H1 (cell line): ENCODE results near the gene NOL8. TPM values are rescaled to one million over a fixed set of nuclear protein-coding genes. Genes with fewer than 3 reads are reported as not detected.

Experiments
- CTCF ChIA-PET: fragments of 300-600 bp; sonication (Branson Sonifier 250); formaldehyde crosslinking; loops from one replicate; lab custom pipeline; 2021; ENCODE audit not compliant: partially characterized antibody; lab: Charles Lee
- POLR2A ChIA-PET: fragments of 300-600 bp; sonication (Branson Sonifier 250); formaldehyde crosslinking; loops from one replicate; lab custom pipeline; 2021; ENCODE audit warnings: inconsistent platforms; ENCODE audit not compliant: partially characterized antibody; lab: Charles Lee
- DNase-seq, 2 experiments: peaks; one replicate each; pipeline versions ENCODE4 v3.0.0 to v3.0.0-alpha.2; 2010 to 2022; ENCODE audit warnings: low spot score in 2 of 2, low read depth in 1 of 2, mixed read lengths in 1 of 2
- FAIRE-seq: peaks from 2 replicates; lab custom pipeline; 2011; peaks lifted over from hg19 to GRCh38; lab: Jason Lieb, UNC
- H2AFZ ChIP-seq: 2 replicates; pipeline ENCODE4 v1.8.1; 2012; ENCODE audit warnings: low read length, inconsistent platforms
- H2AK5ac ChIP-seq: 2 replicates; pipeline ENCODE4 v1.6.1; 2013; ENCODE audit warnings: low read depth, low read length
- H2BK120ac ChIP-seq: replicated peaks from 2 replicates; pipeline ENCODE3; 2013; ENCODE audit warnings: low read depth, low read length, inconsistent platforms
- H2BK12ac ChIP-seq: 2 replicates; pipeline ENCODE4 v1.6.1; 2013; ENCODE audit warnings: low read depth, low read length
- H2BK15ac ChIP-seq: 2 replicates; pipeline ENCODE4 v1.6.1; 2013; ENCODE audit warnings: low read length
- H2BK20ac ChIP-seq: 2 replicates; pipeline ENCODE4 v1.6.1; 2013; ENCODE audit warnings: low read length
- H2BK5ac ChIP-seq: 2 replicates; pipeline ENCODE4 v1.6.1; 2013; ENCODE audit warnings: low read depth, low read length
- H3K14ac ChIP-seq: 2 replicates; pipeline ENCODE4 v1.6.1; 2013; ENCODE audit warnings: inconsistent platforms; ENCODE audit not compliant: insufficient read length
- H3K18ac ChIP-seq: 2 replicates; pipeline ENCODE4 v1.6.1; 2013; ENCODE audit warnings: low read length; ENCODE audit errors: extremely low read depth
- H3K23ac ChIP-seq: 2 replicates; pipeline ENCODE4 v1.6.1; 2013; ENCODE audit warnings: inconsistent platforms; ENCODE audit not compliant: insufficient read length
- H3K23me2 ChIP-seq: 2 replicates; pipeline ENCODE4 v1.6.1; 2013; ENCODE audit warnings: low read depth, low read length
- H3K27ac ChIP-seq: 2 replicates; pipeline ENCODE4 v1.6.1; 2011; ENCODE audit warnings: low read depth, low read length, inconsistent platforms
- H3K27me3 ChIP-seq, 4 experiments: replicated peaks in 1 of 4; 1 replicate in 1 of 4; 2 replicates in 3 of 4; pipeline versions ENCODE4 v1.6.1 to v1.8.1; 2011 to 2013; ENCODE audit warnings: low read length in 3 of 4, mild to moderate bottlenecking in 3 of 4, inconsistent platforms in 2 of 4, mixed read lengths in 2 of 4, moderate library complexity in 1 of 4; ENCODE audit not compliant: control insufficient read depth in 3 of 4, insufficient read depth in 3 of 4; ENCODE audit errors: extremely low read depth in 1 of 4
- H3K36me3 ChIP-seq, 4 experiments: 2 replicates each; pipeline versions ENCODE4 v1.6.1 to v1.8.1; 2011 to 2013; ENCODE audit warnings: mild to moderate bottlenecking in 4 of 4, low read length in 3 of 4, moderate library complexity in 2 of 4, control low read depth in 1 of 4, inconsistent platforms in 1 of 4; ENCODE audit not compliant: insufficient read depth in 4 of 4, control insufficient read depth in 2 of 4
- H3K4ac ChIP-seq: replicated peaks from 2 replicates; pipeline ENCODE3; 2013; ENCODE audit warnings: low read length, low read depth, mixed read lengths, inconsistent platforms; ENCODE audit not compliant: insufficient read length
- H3K4me1 ChIP-seq, 4 experiments: replicated peaks in 1 of 4; 1 replicate in 1 of 4; 2 replicates in 3 of 4; pipeline versions ENCODE4 v1.6.1 to v1.8.1; 2011 to 2013; ENCODE audit warnings: low read length in 3 of 4, inconsistent platforms in 2 of 4, mixed read lengths in 1 of 4; ENCODE audit not compliant: insufficient read depth in 4 of 4, control insufficient read depth in 3 of 4
- H3K4me2 ChIP-seq, 2 experiments: 2 replicates each; pipeline versions ENCODE4 v1.6.1 to v1.8.1; 2011 to 2013; ENCODE audit warnings: low read depth in 2 of 2, low read length in 2 of 2, control low read depth in 1 of 2, inconsistent platforms in 1 of 2, mild to moderate bottlenecking in 1 of 2; ENCODE audit not compliant: insufficient read depth in 1 of 2
- H3K4me3 ChIP-seq, 4 experiments: fragments of 200-600, 300-600 bp in 1 of 4; sonication (generic), shearing (Covaris generic), sonication (Bioruptor Twin) in 1 of 4; 2 replicates each; pipeline versions ENCODE4 v1.5.1 to v1.8.1; 2011 to 2016; ENCODE audit warnings: low read length in 4 of 4, low read depth in 3 of 4, control low read depth in 2 of 4, inconsistent platforms in 2 of 4, mild to moderate bottlenecking in 2 of 4, mixed read lengths in 1 of 4, moderate library complexity in 1 of 4; ENCODE audit not compliant: insufficient read depth in 2 of 4; ENCODE audit errors: extremely low read depth in 1 of 4
- H3K56ac ChIP-seq: replicated peaks from 2 replicates; pipeline ENCODE3; 2013; ENCODE audit warnings: low read depth, mild to moderate bottlenecking, mixed read lengths, low read length, inconsistent platforms; ENCODE audit not compliant: insufficient read length
- H3K79me1 ChIP-seq: 2 replicates; pipeline ENCODE4 v1.6.1; 2013; ENCODE audit warnings: low read depth, low read length, control low read depth
- H3K79me2 ChIP-seq, 2 experiments: 2 replicates each; pipeline versions ENCODE4 v1.6.1 to v1.8.1; 2012 to 2013; ENCODE audit warnings: low read length in 2 of 2, mild to moderate bottlenecking in 2 of 2, inconsistent platforms in 1 of 2; ENCODE audit not compliant: insufficient read depth in 2 of 2, control insufficient read depth in 1 of 2
- H3K9ac ChIP-seq, 4 experiments: replicated peaks in 1 of 4; 1 replicate in 1 of 4; 2 replicates in 3 of 4; pipeline versions ENCODE4 v1.6.1 to v1.8.1; 2011 to 2013; ENCODE audit warnings: low read depth in 3 of 4, low read length in 3 of 4, control low read depth in 2 of 4, mild to moderate bottlenecking in 2 of 4, moderate library complexity in 2 of 4, inconsistent platforms in 1 of 4; ENCODE audit errors: extremely low read depth in 1 of 4
- H3K9me3 ChIP-seq, 2 experiments: 2 replicates each; pipeline versions ENCODE4 v1.6.1 to v1.8.1; 2012 to 2013; ENCODE audit warnings: mild to moderate bottlenecking in 2 of 2, moderate library complexity in 2 of 2, control low read depth in 1 of 2, inconsistent platforms in 1 of 2, low read depth in 1 of 2, low read length in 1 of 2, mixed read lengths in 1 of 2; ENCODE audit not compliant: insufficient read depth in 2 of 2
- H4K20me1 ChIP-seq, 2 experiments: replicated peaks in 1 of 2; 2 replicates each; pipeline versions ENCODE3 to v1.8.1; 2011 to 2013; ENCODE audit warnings: inconsistent platforms in 2 of 2, low read length in 2 of 2, mild to moderate bottlenecking in 1 of 2; ENCODE audit not compliant: insufficient read depth in 2 of 2, control insufficient read depth in 1 of 2
- H4K5ac ChIP-seq: 2 replicates; pipeline ENCODE4 v1.6.1; 2013; ENCODE audit warnings: low read length, low read depth, mixed read lengths, inconsistent platforms; ENCODE audit not compliant: insufficient read length
- H4K8ac ChIP-seq: 2 replicates; pipeline ENCODE4 v1.8.0; 2013; ENCODE audit warnings: mild to moderate bottlenecking, moderate library complexity, low read length, inconsistent platforms; ENCODE audit not compliant: insufficient read depth; ENCODE audit errors: extremely low read depth
- H4K91ac ChIP-seq: replicated peaks from 2 replicates; pipeline ENCODE3; 2013; ENCODE audit warnings: low read length, mixed read lengths, inconsistent platforms; ENCODE audit not compliant: insufficient read length
- CBX5 ChIP-seq: fragments of 300-800, 300-1000 bp; sonication (generic); IDR thresholded peaks from 2 replicates; pipeline ENCODE4 v1.7.1; 2016; ENCODE audit warnings: antibody characterized with exemption, low read length, low read depth
- CHD2 ChIP-seq: IDR thresholded peaks from 2 replicates; pipeline ENCODE4 v1.6.1; 2012; ENCODE audit warnings: low read length, improper control_type of control experiment
- EP300 ChIP-seq, 2 experiments: IDR thresholded peaks; 1 replicate in 1 of 2; 2 replicates in 1 of 2; pipeline ENCODE4 v1.6.1; 2011 to 2012; ENCODE audit warnings: low read depth in 2 of 2, low read length in 2 of 2, mild to moderate bottlenecking in 2 of 2, borderline replicate concordance in 1 of 2, inconsistent platforms in 1 of 2, moderate library complexity in 1 of 2
- EZH2 ChIP-seq: fragments of 200-600 bp; sonication (generic); IDR thresholded peaks from 2 replicates; pipeline ENCODE4 v1.7.1; 2012; ENCODE audit warnings: low read depth, mild to moderate bottlenecking, moderate library complexity, low read length, inconsistent platforms; ENCODE audit not compliant: severe bottlenecking
- FOSL1 ChIP-seq: IDR thresholded peaks from 2 replicates; pipeline ENCODE4 v1.6.1; 2011; ENCODE audit warnings: mild to moderate bottlenecking, low read depth, low read length, moderate library complexity; ENCODE audit not compliant: insufficient read depth
- KDM1A ChIP-seq: fragments of 200-600, 300-600 bp; sonication (generic); IDR thresholded peaks from 2 replicates; pipeline ENCODE4 v1.7.1; 2016; ENCODE audit warnings: mild to moderate bottlenecking, low read length, borderline replicate concordance
- KDM4A ChIP-seq: IDR thresholded peaks from one replicate; pipeline ENCODE4 v1.7.1; 2012; ENCODE audit warnings: low read depth, mild to moderate bottlenecking, moderate library complexity, low read length, inconsistent platforms; ENCODE audit not compliant: severe bottlenecking
- RNF2 ChIP-seq: fragments of 200-900, 300-1000 bp; sonication (generic); IDR thresholded peaks from 2 replicates; pipeline ENCODE4 v1.7.1; 2016; ENCODE audit warnings: borderline replicate concordance, low read depth, mild to moderate bottlenecking, antibody characterized with exemption, low read length; ENCODE audit not compliant: poor library complexity, severe bottlenecking; ENCODE audit errors: missing control alignments
- SIRT6 ChIP-seq: IDR thresholded peaks from one replicate; pipeline ENCODE4 v1.7.1; 2012; ENCODE audit warnings: low read length, inconsistent platforms
- SUZ12 ChIP-seq: fragments of 200-600 bp; sonication (generic); IDR thresholded peaks from 2 replicates; pipeline ENCODE4 v1.6.1; 2012; ENCODE audit warnings: mild to moderate bottlenecking, inconsistent platforms, low read length, moderate library complexity, mixed read lengths
- TAF7 ChIP-seq: optimal IDR thresholded peaks from 2 replicates; pipeline ENCODE3; 2011; ENCODE audit warnings: low read depth, mild to moderate bottlenecking, inconsistent platforms, low read length, moderate library complexity, borderline replicate concordance
- ZNF274 ChIP-seq: IDR thresholded peaks from 2 replicates; pipeline ENCODE4 v1.7.0; 2012; ENCODE audit warnings: low read length, borderline replicate concordance; ENCODE audit errors: extremely low read depth
- WGBS, 2 experiments: shearing (Covaris generic) in 1 of 2; methylation state at CpG; one replicate each; pipeline versions ENCODE4 v1.1.6 to v1.1.7; 2013 to 2015; ENCODE audit warnings: low lambda C conversion rate in 2 of 2, mixed read lengths in 2 of 2, inconsistent platforms in 1 of 2, low coverage in 1 of 2, missing lambda C conversion rate in 1 of 2; ENCODE audit not compliant: insufficient replicate concordance in 2 of 2, insufficient coverage in 1 of 2, insufficient read length in 1 of 2; ENCODE audit errors: extremely low coverage in 1 of 2, missing lambda C conversion rate in 1 of 2; 5-methylcytosine and 5-hydroxymethylcytosine counted together
- polyA plus RNA-seq, 7 experiments: library from polyadenylated mRNA; depleted of rRNA in 3 of 7; stranded (reverse) in 5 of 7; unstranded in 2 of 7; fragments of >200 nt in 5 of 7; fragments of 200-250 nt in 2 of 7; gene quantifications; 1 replicate in 5 of 7; 2 replicates in 1 of 7; 4 replicates in 1 of 7; pipeline versions ENCODE4 v1.2.1 to v1.2.3, GENCODE V29; 2011 to 2013; ENCODE audit warnings: missing spikeins in 2 of 7, mixed read lengths in 2 of 7
- total RNA-seq: library from RNA; stranded (reverse); fragmentation: NEBNext Ultra II Directional; extraction: Animal tissue kit (Norgen Biotek cat#: 25700); gene quantifications from 2 replicates; pipeline ENCODE4 v1.2.1, GENCODE V29; 2021
- TF ChIP-seq, protein P1 (sequence below): IDR thresholded peaks from 2 replicates; pipeline ENCODE4 v1.6.1; 2012; ENCODE audit warnings: inconsistent platforms

Gene NOL8
- total and polyA plus RNA-seq, 2 of the 8 experiments (the other 6 are each of a cell fraction or from before 2014, with no cell fraction given), result 6.2 to 30.4 TPM

DNA sequence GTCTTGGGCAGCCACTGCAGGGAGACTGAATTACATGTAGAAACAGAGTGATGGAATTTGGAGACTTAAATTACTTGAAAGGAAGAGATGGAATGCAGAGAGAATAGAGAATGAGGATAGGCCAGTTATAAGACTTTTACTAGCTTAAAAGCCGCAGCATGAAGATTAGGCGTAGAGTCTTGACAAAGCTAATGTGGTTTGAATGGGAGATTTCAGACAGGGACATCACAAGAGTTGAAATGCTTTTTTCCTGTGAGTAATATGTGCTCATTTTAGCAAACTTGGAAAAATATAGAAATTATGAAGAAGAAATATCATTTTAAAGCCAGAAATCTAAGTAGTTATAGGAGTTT lies 8.1 kb upstream of the NOL8 start:
- Histone ChIP-seq H3K27me3 (no peaks in the 10 kb centered on the region), H2AFZ (no peak overlapping the region), H4K5ac (no peak overlapping the region), H3K23ac (no peak overlapping the region), H2BK20ac (no peak overlapping the region), H4K91ac (no peak overlapping the region), H3K9me3 (no peaks in the 10 kb centered on the region), H3K4ac (no peak overlapping the region), H3K4me2 (no peak overlapping the region), H2BK12ac (no peak overlapping the region), H3K23me2 (no peaks in the 10 kb centered on the region), H3K14ac (no peak overlapping the region), H2BK15ac (no peak overlapping the region), H2AK5ac (no peak overlapping the region), H4K20me1 (peaks cover 1 to 2% of the 10 kb centered on the region in 2 experiments), H3K9ac (no peak overlapping the region), H3K27ac (no peak overlapping the region), H4K8ac (no peak overlapping the region), H3K79me2 (no peaks in the 10 kb centered on the region), H3K36me3 (peaks cover 0 to 7% (median 0%) of the 10 kb centered on the region in 4 experiments; a peak in 3 of 8 replicates), H3K56ac (no peak overlapping the region), H2BK5ac (no peak overlapping the region), H3K4me3 (no peak overlapping the region), H3K79me1 (no peaks in the 10 kb centered on the region), H3K4me1 (no peaks in the 10 kb centered on the region), H2BK120ac (no peak overlapping the region), H3K18ac (no peak overlapping the region)
- DNase-seq, result no peak
- CTCF ChIA-PET, result interaction anchor here (0.8 to 1.0 kb wide), 2 partner anchors 147 to 185 kb away, joined by 3 to 5 read pairs; no protein-coding TSS in a partner anchor
- POLR2A ChIA-PET, result interaction anchor here (1.3 kb wide), 1 partner anchor 9 kb away, joined by 4 read pairs; the partner anchor contains the start of gene NOL8
- FAIRE-seq, result no peak
- WGBS, 2 experiments, result 97% methylated on average over 2 of the region's 2 CpGs; no CpG with 5 or more reads in 1 of the 2 experiments
- no peak for TF ChIP-seq FOSL1
- TF ChIP-seq EZH2, result no peak
- no peak for TF ChIP-seq CBX5
- TF ChIP-seq KDM1A, result no peak
- no peak for TF ChIP-seq RNF2
- no peak for TF ChIP-seq SUZ12
- no peak for TF ChIP-seq SIRT6
- TF ChIP-seq CHD2, result no peak
- no peak for TF ChIP-seq KDM4A
- no peak for TF ChIP-seq ZNF274
- TF ChIP-seq, protein P1, sequence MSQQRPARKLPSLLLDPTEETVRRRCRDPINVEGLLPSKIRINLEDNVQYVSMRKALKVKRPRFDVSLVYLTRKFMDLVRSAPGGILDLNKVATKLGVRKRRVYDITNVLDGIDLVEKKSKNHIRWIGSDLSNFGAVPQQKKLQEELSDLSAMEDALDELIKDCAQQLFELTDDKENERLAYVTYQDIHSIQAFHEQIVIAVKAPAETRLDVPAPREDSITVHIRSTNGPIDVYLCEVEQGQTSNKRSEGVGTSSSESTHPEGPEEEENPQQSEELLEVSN, result no peak
- TF ChIP-seq EP300 (IDR thresholded peaks at IDR 0.05; ENCODE audit: borderline replicate concordance in 1 of 2, low read depth in 2 of 2, low read length in 2 of 2), result no peak
- TF ChIP-seq TAF7, result no peak
